GM12891 (cell line): ENCODE results near the gene MARCHF9.

Source experiments
- POLR2A ChIP-seq: IDR thresholded peaks from 2 replicates; pipeline ENCODE4 v1.6.1; 2011; ENCODE audit warnings: low read depth, low read length, control low read depth
- POLR2AphosphoS5 ChIP-seq: IDR thresholded peaks from 2 replicates; pipeline ENCODE4 v1.6.1; 2011; ENCODE audit warnings: low read depth, low read length, control low read depth
- POU2F2 ChIP-seq: IDR thresholded peaks from 2 replicates; pipeline ENCODE4 v1.6.1; 2011; ENCODE audit warnings: low read depth, mild to moderate bottlenecking, control low read depth, low read length, moderate library complexity
- SPI1 ChIP-seq: IDR thresholded peaks from 2 replicates; pipeline ENCODE4 v1.6.1; 2011; ENCODE audit warnings: low read depth, low read length, control low read depth
- TAF1 ChIP-seq: IDR thresholded peaks from 2 replicates; pipeline ENCODE4 v1.6.1; 2011; ENCODE audit warnings: low read depth, low read length, control low read depth

- no peak for TF ChIP-seq POLR2A
- TF ChIP-seq SPI1 = no peak
- TF ChIP-seq POLR2AphosphoS5 = no peak
- no peak for TF ChIP-seq TAF1
- no peak for TF ChIP-seq POU2F2
Observed at GRCh38 chr12:57719777-57720605, 34.9 kb upstream of the MARCHF9 start.
